OCI-LY7 (cell line): Measurements from ENCODE around the gene RPL34. TPM values are rescaled to one million over a fixed set of nuclear protein-coding genes. Genes with fewer than 3 reads are reported as not detected.
A peak's percentile ranks its signal among the peaks of the same experiment; 100 is the strongest.

Experiments
- Bru-seq: library from RNA; stranded (reverse); fragments of 400-500 nt; gene quantifications from one replicate; lab custom pipeline; 2021; lab: Mats Ljungman, UMichigan
- BruChase-seq, 2 experiments: library from RNA; stranded (reverse); fragments of 400-500 nt; gene quantifications; one replicate each; lab custom pipeline; 2021; lab: Mats Ljungman, UMichigan
- BruUV-seq: library from RNA; stranded (reverse); fragments of 400-500 nt; replicated peaks from 2 replicates; lab custom pipeline; 2021; lab: Mats Ljungman, UMichigan
- CTCF ChIA-PET: fragments of 300-600 bp; sonication (Branson Sonifier 250); formaldehyde crosslinking; loops from one replicate; lab custom pipeline; 2022; ENCODE audit warnings: antibody characterized with exemption; ENCODE audit not compliant: unreplicated experiment; lab: Charles Lee
- POLR2A ChIA-PET: fragments of 300-600 bp; sonication (Branson Sonifier 250); formaldehyde crosslinking; loops from one replicate; lab custom pipeline; 2022; ENCODE audit warnings: antibody characterized with exemption; lab: Charles Lee
- DNase-seq: peaks from one replicate; pipeline ENCODE4 v3.0.0-alpha.2; 2015; ENCODE audit warnings: low spot score
- H2AFZ ChIP-seq: fragments of 200-600 bp; sonication (generic), shearing (Covaris generic); 2 replicates; pipeline ENCODE4 v1.6.1; 2014; ENCODE audit warnings: mild to moderate bottlenecking, antibody characterized with exemption, low read length, moderate library complexity
- H3K27ac ChIP-seq: fragments of 200-600 bp; sonication (generic); 2 replicates; pipeline ENCODE4 v1.5.1; 2014; ENCODE audit warnings: mixed run types, low read depth, mild to moderate bottlenecking, moderate library complexity, low read length, inconsistent platforms; ENCODE audit not compliant: poor library complexity, severe bottlenecking
- H3K36me3 ChIP-seq: fragments of 200-600 bp; sonication (generic); 2 replicates; pipeline ENCODE4 v1.6.1; 2014; ENCODE audit warnings: mild to moderate bottlenecking, antibody characterized with exemption, low read length, moderate library complexity, mixed read lengths; ENCODE audit not compliant: insufficient read depth
- H3K4me1 ChIP-seq: fragments of 200-600 bp; sonication (generic); 2 replicates; pipeline ENCODE4 v1.5.1; 2014; ENCODE audit warnings: mild to moderate bottlenecking, low read length; ENCODE audit not compliant: insufficient read depth, poor library complexity, severe bottlenecking
- H3K4me2 ChIP-seq: fragments of 200-600 bp; sonication (generic); 2 replicates; pipeline ENCODE4 v1.6.1; 2014; ENCODE audit warnings: mild to moderate bottlenecking, low read length
- H3K4me3 ChIP-seq: fragments of 200-600 bp; sonication (generic); 2 replicates; pipeline ENCODE4 v1.5.1; 2014; ENCODE audit warnings: mild to moderate bottlenecking, low read depth, low read length; ENCODE audit not compliant: poor library complexity, severe bottlenecking
- H3K79me2 ChIP-seq: fragments of 200-600 bp; sonication (generic); 2 replicates; pipeline ENCODE4 v1.6.1; 2016; ENCODE audit warnings: low read depth, mild to moderate bottlenecking, low read length, moderate library complexity, mixed read lengths; ENCODE audit not compliant: insufficient read depth
- H3K9me2 ChIP-seq: fragments of 200-600 bp; sonication (generic); 2 replicates; pipeline ENCODE4 v1.6.1; 2016; ENCODE audit warnings: mild to moderate bottlenecking, low read length, mixed read lengths; ENCODE audit not compliant: insufficient read depth
- H3K9me3 ChIP-seq: fragments of 200-600 bp; sonication (generic); 2 replicates; pipeline ENCODE4 v1.6.1; 2014; ENCODE audit warnings: mild to moderate bottlenecking, mixed run types, low read length, mixed read lengths
- H4K20me1 ChIP-seq: fragments of 200-600 bp; sonication (generic); 2 replicates; pipeline ENCODE4 v1.6.1; 2014; ENCODE audit warnings: mild to moderate bottlenecking, antibody characterized with exemption, low read length, moderate library complexity, mixed read lengths; ENCODE audit not compliant: insufficient read depth
- EZH2phosphoT487 ChIP-seq: fragments of 200-600 bp; sonication (generic); IDR thresholded peaks from 2 replicates; pipeline ENCODE4 v1.6.1; 2018; ENCODE audit warnings: low read depth, borderline replicate concordance, mild to moderate bottlenecking, mixed run types, antibody characterized with exemption, low read length, moderate library complexity, mixed read lengths
- intact Hi-C: fragments of 100-400 bp; cut with micrococcal nuclease; formaldehyde crosslinking; loops from one replicate; pipeline ENCODE4 v1.10.0; 2022; ENCODE audit not compliant: unreplicated experiment
- long read RNA-seq: library from polyadenylated mRNA; stranded (forward); transcript quantifications from one replicate; pipeline ENCODE4 v2.0.0, GENCODE V29; 2022
- total RNA-seq, 2 experiments: library from RNA; depleted of rRNA in 1 of 2; stranded (reverse); fragments of >200 nt in 1 of 2; shearing (Covaris generic) in 1 of 2; gene quantifications; 2 replicates each; pipeline ENCODE4 v1.2.3, GENCODE V29; 2014 to 2022
- TF ChIP-seq, protein P1 (sequence below): fragments of 200-600 bp; sonication (generic); conservative IDR thresholded peaks from 2 replicates; pipeline ENCODE4 v1.5.1; 2014; ENCODE audit warnings: mild to moderate bottlenecking, antibody characterized with exemption, low read length, moderate library complexity, mixed read lengths

Gene RPL34
- total RNA-seq (2014; rRNA removed; shearing (Covaris generic)) (1,304 and 1,342 TPM in 2 replicates), total RNA-seq (2022) (1,118 and 1,187 TPM in 2 replicates), Bru-seq, nascent RNA (percentile 99 among the genes with signal in this experiment), BruChase-seq, experiment 1, labeled RNA remaining after a 6-hour chase (percentile 98 among the genes with signal in this experiment), BruChase-seq, experiment 2, labeled RNA remaining after a 2-hour chase (percentile 95 among the genes with signal in this experiment)
- long read RNA-seq, transcript RPL34-206 (2 exons, 629 nt): minor isoform, 6 of 878 reads
- long read RNA-seq, transcript RPL34-201 (5 exons, 529 nt): minor isoform, 15 of 878 reads
- long read RNA-seq, transcript RPL34-202 (5 exons, 441 nt): major isoform, 731 of 878 reads
- long read RNA-seq, partial matches to known transcripts: 99 of 878 reads
- long read RNA-seq, other reads (novel, unspliced or antisense): 27 of 878 reads

- Histone ChIP-seq H3K9me3 (peaks cover 5% of the 10 kb centered on the region; the same call in 1 of the 2 replicates), H4K20me1 (peaks cover 30% of the 10 kb centered on the region), H3K4me1 (peaks cover 45% of the 10 kb centered on the region), H3K27ac (peak within 1 kb of the TSS; percentile 29), H3K4me3 (peak within 1 kb of the TSS; percentile 90), H3K79me2 (peaks cover 56% of the 10 kb centered on the region), H3K9me2 (no peaks in the 10 kb centered on the region), H3K4me2 (peak within 1 kb of the TSS; percentile 84), H2AFZ (peak within 1 kb of the TSS; percentile 92), H3K36me3 (peaks cover 47% of the 10 kb centered on the region)
- TF ChIP-seq, protein P1, sequence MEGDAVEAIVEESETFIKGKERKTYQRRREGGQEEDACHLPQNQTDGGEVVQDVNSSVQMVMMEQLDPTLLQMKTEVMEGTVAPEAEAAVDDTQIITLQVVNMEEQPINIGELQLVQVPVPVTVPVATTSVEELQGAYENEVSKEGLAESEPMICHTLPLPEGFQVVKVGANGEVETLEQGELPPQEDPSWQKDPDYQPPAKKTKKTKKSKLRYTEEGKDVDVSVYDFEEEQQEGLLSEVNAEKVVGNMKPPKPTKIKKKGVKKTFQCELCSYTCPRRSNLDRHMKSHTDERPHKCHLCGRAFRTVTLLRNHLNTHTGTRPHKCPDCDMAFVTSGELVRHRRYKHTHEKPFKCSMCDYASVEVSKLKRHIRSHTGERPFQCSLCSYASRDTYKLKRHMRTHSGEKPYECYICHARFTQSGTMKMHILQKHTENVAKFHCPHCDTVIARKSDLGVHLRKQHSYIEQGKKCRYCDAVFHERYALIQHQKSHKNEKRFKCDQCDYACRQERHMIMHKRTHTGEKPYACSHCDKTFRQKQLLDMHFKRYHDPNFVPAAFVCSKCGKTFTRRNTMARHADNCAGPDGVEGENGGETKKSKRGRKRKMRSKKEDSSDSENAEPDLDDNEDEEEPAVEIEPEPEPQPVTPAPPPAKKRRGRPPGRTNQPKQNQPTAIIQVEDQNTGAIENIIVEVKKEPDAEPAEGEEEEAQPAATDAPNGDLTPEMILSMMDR: no peak
- intact Hi-C loops: loop anchor here (2.0 kb wide), 1 partner anchor 30 kb away; the partner anchor contains the start of gene OSTC
- no TSS peak for BruUV-seq
- POLR2A ChIA-PET: interaction anchor here (0.6 to 2.7 kb wide), 12 partner anchors 9 to 585 kb away, joined by 3 to 24 read pairs (median 4); partner anchors contain the start of genes LEF1 and OSTC
- CTCF ChIA-PET: no interaction called here
- DNase-seq: peak; percentile 98
Measured at GRCh38 chr4:108620101-108620932, at the start of gene RPL34. Gene RPL34, plus strand, starts transcription at chr4:108620576. Its CDS starts 1,384 bp downstream, at chr4:108621960.

DNA sequence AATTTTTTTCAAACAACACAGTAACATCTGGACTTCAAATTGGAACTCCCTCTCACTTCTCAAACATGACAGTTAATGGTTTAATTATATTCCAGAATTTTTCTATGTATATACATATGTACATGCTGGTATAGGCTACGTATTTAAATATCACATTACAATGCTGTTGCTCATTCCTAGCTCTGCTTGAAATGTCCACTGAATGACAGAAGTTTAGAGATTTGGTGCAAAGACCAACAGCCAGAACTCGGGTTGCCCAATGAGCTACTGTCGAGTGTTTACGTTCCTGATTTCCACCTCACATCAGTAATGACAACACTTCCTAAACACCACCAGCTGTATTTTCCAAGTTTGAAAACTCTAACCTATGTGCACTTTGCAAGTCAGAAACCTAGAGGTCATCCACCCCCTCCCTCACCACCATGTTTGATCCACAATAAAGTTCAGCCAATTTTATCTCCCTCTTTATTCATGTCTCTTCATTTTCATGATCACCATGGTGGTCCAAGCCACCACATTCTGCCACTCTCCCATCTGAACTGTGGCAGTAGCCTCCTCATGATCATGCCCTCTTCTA is 49.3 kb upstream of the RPL34 start:
- H4K20me1 ChIP-seq: no peaks in the 10 kb centered on the region
- no peaks in the 10 kb centered on the region for H3K79me2 ChIP-seq
- no peaks in the 10 kb centered on the region for H3K9me2 ChIP-seq
- ChIA-PET CTCF (interaction anchor here (1.0 to 1.2 kb wide), 2 partner anchors 12 to 552 kb away, joined by 3 to 4 read pairs; no protein-coding TSS in a partner anchor), POLR2A (interaction anchor here (1.0 to 1.5 kb wide), 4 partner anchors 12 to 547 kb away, joined by 3 to 5 read pairs (median 4); partner anchors contain the start of gene LEF1)
- TF ChIP-seq, protein P1: no peak
- no peak for TF ChIP-seq EZH2phosphoT487
- H2AFZ ChIP-seq: no peak overlapping the region
- H3K27ac ChIP-seq: no peak overlapping the region
- DNase-seq: no peak
- no peak overlapping the region for H3K4me2 ChIP-seq
- no peak overlapping the region for H3K4me3 ChIP-seq
- H3K4me1 ChIP-seq: no peaks in the 10 kb centered on the region
- H3K36me3 ChIP-seq: no peaks in the 10 kb centered on the region
- no peaks in the 10 kb centered on the region for H3K9me3 ChIP-seq
- intact Hi-C loops: loop anchor here (5.0 kb wide), 3 partner anchors 404 to 814 kb away; partner anchors contain the start of gene LEF1
- BruUV-seq: no TSS peak
